Cortex of kidney (tissue), 1 donor: Measurements from ENCODE around the gene CCDC14.
"Not testable (repeated sequence)": the region's sequence is repeated elsewhere in the genome, so short reads cannot be mapped to it uniquely, and the experiment has no call there.

ENCODE experiments used
- DNase-seq: peaks from one replicate; lab custom pipeline; 2025; lab: John Stamatoyannopoulos, UW

The CCDC14 gene

GRCh38 chr3:123960781-123961507, at the start of gene CCDC14:
Gene CCDC14 (minus strand): TSS chr3:123961229. CDS start chr3:123961173, 56 bp downstream.
- DNase-seq: no peak

GRCh38 chr3:124008321-124008720, 47.3 kb upstream of the CCDC14 start:
- not testable (repeated sequence) for DNase-seq

GRCh38 chr3:124007186-124007585, 46.2 kb upstream of the CCDC14 start:
- no peak for DNase-seq

GRCh38 chr3:124002405-124003079, 41.5 kb upstream of the CCDC14 start:
- DNase-seq: not testable (repeated sequence)

- DNase-seq: not testable (repeated sequence)
Measured at GRCh38 chr3:124001366-124001765, 40.3 kb upstream of the CCDC14 start.

- DNase-seq: no peak
Measured at GRCh38 chr3:123997543-123997942, 36.5 kb upstream of the CCDC14 start.

- DNase-seq: no peak
Measured at GRCh38 chr3:123993818-123994217, 32.8 kb upstream of the CCDC14 start.

- DNase-seq: not testable (repeated sequence)
Measured at GRCh38 chr3:123991730-123992588, 30.9 kb upstream of the CCDC14 start, which contains the start of gene ROPN1. Gene ROPN1 (minus strand): TSS chr3:123992124. CDS start chr3:123980481, 11,643 bp downstream.

GRCh38 chr3:123986427-123986826, 25.4 kb upstream of the CCDC14 start:
- no peak for DNase-seq

- DNase-seq: no peak
Measured at GRCh38 chr3:123984957-123985356, 23.9 kb upstream of the CCDC14 start.

GRCh38 chr3:123984350-123984749, 23.3 kb upstream of the CCDC14 start:
- DNase-seq: no peak

GRCh38 chr3:123981317-123981716, 20.3 kb upstream of the CCDC14 start:
- DNase-seq: not testable (repeated sequence)

GRCh38 chr3:123980539-123980938, 19.5 kb upstream of the CCDC14 start:
- no peak for DNase-seq

GRCh38 chr3:123979525-123980501, 18.8 kb upstream of the CCDC14 start:
- DNase-seq: not testable (repeated sequence)

- DNase-seq: not testable (repeated sequence)
Measured at GRCh38 chr3:123976904-123977303, 15.9 kb upstream of the CCDC14 start.

GRCh38 chr3:123976181-123976898, 15.3 kb upstream of the CCDC14 start:
- DNase-seq: not testable (repeated sequence)

- not testable (repeated sequence) for DNase-seq
Measured at GRCh38 chr3:123975030-123975429, 14.0 kb upstream of the CCDC14 start.

GRCh38 chr3:123971406-123971805, 10.4 kb upstream of the CCDC14 start:
- DNase-seq: no peak

GRCh38 chr3:123967260-123967659, 6.2 kb upstream of the CCDC14 start:
- not testable (repeated sequence) for DNase-seq

GRCh38 chr3:123966799-123967198, 5.8 kb upstream of the CCDC14 start:
- not testable (repeated sequence) for DNase-seq
